Measurements from ENCODE around the gene FERMT1.
"Not testable (repeated sequence)": the region's sequence is repeated elsewhere in the genome, so short reads cannot be mapped to it uniquely, and the experiment has no call there.

FERMT1 gene

DNA sequence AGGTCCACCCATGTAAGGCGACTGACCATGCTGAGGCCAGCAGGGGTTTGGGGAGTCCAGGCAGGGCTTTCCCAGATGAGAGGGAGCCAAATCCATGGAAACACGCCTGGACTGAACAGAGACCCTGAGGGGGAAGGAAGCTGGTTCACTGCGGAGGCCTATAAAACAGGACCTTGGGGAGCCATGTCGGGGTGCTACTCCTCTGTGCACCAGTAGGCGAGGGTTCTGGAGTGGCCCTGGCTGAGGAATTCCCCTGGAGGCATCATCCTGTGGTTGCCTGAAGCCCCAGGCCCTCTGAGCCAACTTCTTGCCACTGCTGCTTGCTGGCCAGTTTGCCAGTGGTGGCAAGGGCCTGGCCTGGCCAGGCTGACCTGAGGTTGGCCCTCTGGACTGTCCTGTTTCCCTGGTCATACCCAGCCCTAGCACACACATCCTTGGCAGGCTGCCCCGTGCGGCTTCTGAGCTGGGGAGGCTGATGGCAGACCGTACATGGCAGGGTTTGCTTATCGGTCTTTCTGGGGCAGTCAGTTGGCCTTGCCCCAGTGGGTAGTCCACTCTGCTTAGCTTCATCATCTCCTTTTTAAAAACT is 66.8 kb downstream of the FERMT1 start:
- no peaks in the 10 kb centered on the region for H3K79me2 ChIP-seq (ENCODE audit: insufficient read depth, low read length)
- no peak overlapping the region for H3K4me3 ChIP-seq (ENCODE audit: insufficient read depth, low read length, poor library complexity, severe bottlenecking)
- H3F3A ChIP-seq (ENCODE audit: insufficient read depth), result no peaks in the 10 kb centered on the region
- TF ChIP-seq EZH2phosphoT487 (conservative IDR thresholded peaks at IDR 0.05; ENCODE audit: low read length), result no peak
- TF ChIP-seq, protein P1, sequence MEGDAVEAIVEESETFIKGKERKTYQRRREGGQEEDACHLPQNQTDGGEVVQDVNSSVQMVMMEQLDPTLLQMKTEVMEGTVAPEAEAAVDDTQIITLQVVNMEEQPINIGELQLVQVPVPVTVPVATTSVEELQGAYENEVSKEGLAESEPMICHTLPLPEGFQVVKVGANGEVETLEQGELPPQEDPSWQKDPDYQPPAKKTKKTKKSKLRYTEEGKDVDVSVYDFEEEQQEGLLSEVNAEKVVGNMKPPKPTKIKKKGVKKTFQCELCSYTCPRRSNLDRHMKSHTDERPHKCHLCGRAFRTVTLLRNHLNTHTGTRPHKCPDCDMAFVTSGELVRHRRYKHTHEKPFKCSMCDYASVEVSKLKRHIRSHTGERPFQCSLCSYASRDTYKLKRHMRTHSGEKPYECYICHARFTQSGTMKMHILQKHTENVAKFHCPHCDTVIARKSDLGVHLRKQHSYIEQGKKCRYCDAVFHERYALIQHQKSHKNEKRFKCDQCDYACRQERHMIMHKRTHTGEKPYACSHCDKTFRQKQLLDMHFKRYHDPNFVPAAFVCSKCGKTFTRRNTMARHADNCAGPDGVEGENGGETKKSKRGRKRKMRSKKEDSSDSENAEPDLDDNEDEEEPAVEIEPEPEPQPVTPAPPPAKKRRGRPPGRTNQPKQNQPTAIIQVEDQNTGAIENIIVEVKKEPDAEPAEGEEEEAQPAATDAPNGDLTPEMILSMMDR (IDR thresholded peaks at IDR 0.05; ENCODE audit: insufficient read depth, low read length, poor library complexity, severe bottlenecking), result no peak
- H3K36me3 ChIP-seq (ENCODE audit: low read length), result no peaks in the 10 kb centered on the region
- H3K9ac ChIP-seq (ENCODE audit: low read length), result no peak overlapping the region
- no peak overlapping the region for H3K27ac ChIP-seq (ENCODE audit: low read depth, low read length)
- no peak overlapping the region for H2AFZ ChIP-seq (ENCODE audit: low read depth, low read length, severe bottlenecking)
- no peaks in the 10 kb centered on the region for H4K20me1 ChIP-seq (ENCODE audit: low read depth, low read length)
- H3K4me2 ChIP-seq (ENCODE audit: low read depth, low read length, poor library complexity, severe bottlenecking), result no peak overlapping the region
- no peaks in the 10 kb centered on the region for H3K27me3 ChIP-seq (ENCODE audit: low read length)
- no peaks in the 10 kb centered on the region for H3K9me2 ChIP-seq (replicated peaks; ENCODE audit: insufficient read depth, low read length)
- no peaks in the 10 kb centered on the region for H3K9me3 ChIP-seq (ENCODE audit: insufficient read depth, low read length)

DNA sequence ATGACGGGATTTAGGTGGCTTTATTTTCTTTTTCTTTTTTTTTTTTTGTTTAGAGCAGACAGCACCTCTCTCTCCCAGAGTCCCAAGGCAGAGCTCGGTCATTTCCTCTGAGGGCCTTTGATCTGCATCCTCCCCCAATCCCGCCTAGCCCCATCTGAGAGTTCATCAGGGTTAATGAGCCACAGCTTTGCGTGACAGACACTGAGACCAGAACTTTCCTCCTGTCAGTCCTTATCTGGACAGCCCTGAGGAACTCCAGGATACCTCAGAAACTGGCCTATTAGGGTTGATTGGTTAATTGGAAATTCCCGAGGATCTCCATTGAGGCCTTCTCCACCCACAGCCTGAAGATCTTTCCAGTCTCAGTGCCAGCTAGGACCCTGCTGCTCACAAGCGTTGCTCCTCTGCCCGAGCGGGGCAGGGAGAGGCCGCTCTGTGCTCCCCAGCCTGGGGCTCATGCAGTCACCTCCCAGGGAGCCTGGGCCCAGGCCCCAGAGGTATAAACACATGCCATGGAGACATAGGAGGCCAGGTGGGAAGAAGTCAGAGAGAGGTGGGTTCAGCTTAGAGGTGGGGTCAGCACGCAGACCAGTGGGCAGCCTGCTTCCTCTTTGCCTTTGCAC is 67.6 kb downstream of the FERMT1 start:
- H3K4me3 ChIP-seq (ENCODE audit: insufficient read depth, low read length, poor library complexity, severe bottlenecking), result no peak overlapping the region
- TF ChIP-seq, protein P1 (IDR thresholded peaks at IDR 0.05; ENCODE audit: insufficient read depth, low read length, poor library complexity, severe bottlenecking), result no peak
- TF ChIP-seq EZH2phosphoT487 (conservative IDR thresholded peaks at IDR 0.05; ENCODE audit: low read length), result no peak
- H3K9me2 ChIP-seq (replicated peaks; ENCODE audit: insufficient read depth, low read length), result no peaks in the 10 kb centered on the region
- no peaks in the 10 kb centered on the region for H3K36me3 ChIP-seq (ENCODE audit: low read length)
- H3K79me2 ChIP-seq (ENCODE audit: insufficient read depth, low read length), result no peaks in the 10 kb centered on the region
- H3K27ac ChIP-seq (ENCODE audit: low read depth, low read length), result no peak overlapping the region
- H2AFZ ChIP-seq (ENCODE audit: low read depth, low read length, severe bottlenecking), result no peak overlapping the region
- H3K9me3 ChIP-seq (ENCODE audit: insufficient read depth, low read length), result no peaks in the 10 kb centered on the region
- H3K9ac ChIP-seq (ENCODE audit: low read length), result no peak overlapping the region
- H3K4me2 ChIP-seq (ENCODE audit: low read depth, low read length, poor library complexity, severe bottlenecking), result no peak overlapping the region
- H3F3A ChIP-seq (ENCODE audit: insufficient read depth), result no peaks in the 10 kb centered on the region
- H4K20me1 ChIP-seq (ENCODE audit: low read depth, low read length), result no peaks in the 10 kb centered on the region
- H3K27me3 ChIP-seq (ENCODE audit: low read length), result no peaks in the 10 kb centered on the region

DNA sequence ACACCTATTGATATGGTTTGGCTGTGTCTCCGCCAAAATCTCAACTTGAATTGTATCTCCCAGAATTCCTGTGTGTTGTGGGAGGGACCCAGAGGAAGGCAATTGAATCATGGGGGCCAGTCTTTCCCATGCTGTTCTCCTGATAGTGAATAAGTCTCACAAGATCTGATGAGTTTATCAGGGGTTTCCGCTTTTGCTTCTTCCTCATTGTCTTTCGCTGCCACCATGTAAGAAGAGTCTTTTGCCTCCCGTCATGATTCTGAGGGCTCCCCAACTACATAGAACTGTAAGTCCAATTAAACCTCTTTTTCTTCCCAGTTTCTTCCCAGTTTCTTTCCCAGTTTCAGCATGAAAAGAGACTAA is 68.2 kb downstream of the FERMT1 start:
- H3K79me2 ChIP-seq (ENCODE audit: insufficient read depth, low read length); H3K9ac ChIP-seq (ENCODE audit: low read length); H3K36me3 ChIP-seq (ENCODE audit: low read length); H3K9me2 ChIP-seq (replicated peaks; ENCODE audit: insufficient read depth, low read length); H3K27ac ChIP-seq (ENCODE audit: low read depth, low read length); H3F3A ChIP-seq (ENCODE audit: insufficient read depth); H2AFZ ChIP-seq (ENCODE audit: low read depth, low read length, severe bottlenecking); H4K20me1 ChIP-seq (ENCODE audit: low read depth, low read length); H3K27me3 ChIP-seq (ENCODE audit: low read length); H3K4me2 ChIP-seq (ENCODE audit: low read depth, low read length, poor library complexity, severe bottlenecking); H3K4me3 ChIP-seq (ENCODE audit: insufficient read depth, low read length, poor library complexity, severe bottlenecking); H3K9me3 ChIP-seq (ENCODE audit: insufficient read depth, low read length): not testable (repeated sequence)
